Activated naive CD8-positive, alpha-beta T cell (primary cell): ENCODE data around the gene ESPN.

ENCODE experiments used
- H3K27ac Mint-ChIP-seq: one replicate; pipeline ENCODE4 v1.8.0; 2021; ENCODE audit warnings: mixed read lengths
- H3K27me3 Mint-ChIP-seq: one replicate; pipeline ENCODE4 v1.8.0; 2021; ENCODE audit warnings: mixed read lengths
- H3K36me3 Mint-ChIP-seq: one replicate; pipeline ENCODE4 v1.8.0; 2021; ENCODE audit warnings: mixed read lengths
- H3K4me1 Mint-ChIP-seq: one replicate; pipeline ENCODE4 v1.8.0; 2021; ENCODE audit warnings: low read depth, mixed read lengths
- H3K4me3 Mint-ChIP-seq: one replicate; pipeline ENCODE4 v1.8.0; 2021; ENCODE audit warnings: mild to moderate bottlenecking, mixed read lengths
- H3K9me3 Mint-ChIP-seq: one replicate; pipeline ENCODE4 v1.8.0; 2021; ENCODE audit warnings: low read depth, mixed read lengths

ESPN gene

GRCh38 chr1:6470132-6471085 is 45.8 kb downstream of the ESPN start:
- no peaks in the 10 kb centered on the region for H3K36me3 Mint-ChIP-seq
- no peaks in the 10 kb centered on the region for H3K9me3 Mint-ChIP-seq
- H3K4me3 Mint-ChIP-seq, result no peak overlapping the region
- H3K27me3 Mint-ChIP-seq, result no peaks in the 10 kb centered on the region
- no peak overlapping the region for H3K27ac Mint-ChIP-seq
- H3K4me1 Mint-ChIP-seq, result no peaks in the 10 kb centered on the region

GRCh38 chr1:6471086-6471969 is 46.8 kb downstream of the ESPN start:
- H3K27ac Mint-ChIP-seq, result no peak overlapping the region
- H3K4me3 Mint-ChIP-seq, result no peak overlapping the region
- H3K36me3 Mint-ChIP-seq, result no peaks in the 10 kb centered on the region

GRCh38 chr1:6471970-6472368 is 47.4 kb downstream of the ESPN start:
- Mint-ChIP-seq H3K27me3 (no peaks in the 10 kb centered on the region), H3K9me3 (no peaks in the 10 kb centered on the region), H3K4me1 (peaks cover 3% of the 10 kb centered on the region), H3K4me3 (no peak overlapping the region), H3K36me3 (no peaks in the 10 kb centered on the region), H3K27ac (no peak overlapping the region)

More at GRCh38 chr1:6471086-6471969, 46.8 kb downstream of the ESPN start:
- H3K27me3 Mint-ChIP-seq, result no peaks in the 10 kb centered on the region
- peaks cover 3% of the 10 kb centered on the region for H3K4me1 Mint-ChIP-seq
- no peaks in the 10 kb centered on the region for H3K9me3 Mint-ChIP-seq

GRCh38 chr1:6472391-6472790 is 47.8 kb downstream of the ESPN start:
- Mint-ChIP-seq H3K36me3 (no peaks in the 10 kb centered on the region), H3K9me3 (no peaks in the 10 kb centered on the region), H3K27me3 (no peaks in the 10 kb centered on the region), H3K4me1 (peaks cover 3% of the 10 kb centered on the region), H3K4me3 (no peak overlapping the region), H3K27ac (no peak overlapping the region)

- H3K4me1 Mint-ChIP-seq, result peaks cover 3% of the 10 kb centered on the region
- no peak overlapping the region for H3K27ac Mint-ChIP-seq
- H3K27me3 Mint-ChIP-seq, result no peaks in the 10 kb centered on the region
- H3K36me3 Mint-ChIP-seq, result no peaks in the 10 kb centered on the region
- H3K4me3 Mint-ChIP-seq, result no peak overlapping the region
- H3K9me3 Mint-ChIP-seq, result no peaks in the 10 kb centered on the region
These were observed 48.6 kb downstream of the ESPN start for GRCh38 chr1:6473156-6473555.

GRCh38 chr1:6473974-6474814 is 49.6 kb downstream of the ESPN start:
- Mint-ChIP-seq H3K4me3 (no peak overlapping the region), H3K4me1 (peaks cover 3% of the 10 kb centered on the region), H3K36me3 (no peaks in the 10 kb centered on the region), H3K9me3 (no peaks in the 10 kb centered on the region), H3K27me3 (no peaks in the 10 kb centered on the region), H3K27ac (no peak overlapping the region)

GRCh38 chr1:6474815-6475282 is 50.3 kb downstream of the ESPN start:
- no peak overlapping the region for H3K27ac Mint-ChIP-seq
- H3K27me3 Mint-ChIP-seq, result no peaks in the 10 kb centered on the region
- H3K4me3 Mint-ChIP-seq, result no peak overlapping the region
- no peaks in the 10 kb centered on the region for H3K9me3 Mint-ChIP-seq
- H3K36me3 Mint-ChIP-seq, result no peaks in the 10 kb centered on the region
- peaks cover 3% of the 10 kb centered on the region for H3K4me1 Mint-ChIP-seq

GRCh38 chr1:6475381-6476133 is 51.0 kb downstream of the ESPN start:
- Mint-ChIP-seq H3K27me3 (no peaks in the 10 kb centered on the region), H3K36me3 (no peaks in the 10 kb centered on the region), H3K9me3 (no peaks in the 10 kb centered on the region), H3K4me3 (no peak overlapping the region), H3K27ac (no peak overlapping the region), H3K4me1 (peaks cover 3% of the 10 kb centered on the region)

GRCh38 chr1:6476483-6476882 is 51.9 kb downstream of the ESPN start:
- Mint-ChIP-seq H3K4me3 (no peak overlapping the region), H3K27ac (no peak overlapping the region), H3K9me3 (no peaks in the 10 kb centered on the region), H3K27me3 (no peaks in the 10 kb centered on the region), H3K36me3 (no peaks in the 10 kb centered on the region), H3K4me1 (peaks cover 3% of the 10 kb centered on the region)

GRCh38 chr1:6477039-6477820 is 52.7 kb downstream of the ESPN start:
- Mint-ChIP-seq H3K36me3 (no peaks in the 10 kb centered on the region), H3K4me1 (peaks cover 3% of the 10 kb centered on the region), H3K27ac (no peak overlapping the region), H3K9me3 (no peaks in the 10 kb centered on the region), H3K27me3 (no peaks in the 10 kb centered on the region), H3K4me3 (no peak overlapping the region)

- no peak overlapping the region for H3K27ac Mint-ChIP-seq
- H3K27me3 Mint-ChIP-seq, result peaks cover 6% of the 10 kb centered on the region
- peaks cover 7% of the 10 kb centered on the region for H3K4me1 Mint-ChIP-seq
- no peaks in the 10 kb centered on the region for H3K9me3 Mint-ChIP-seq
- H3K4me3 Mint-ChIP-seq, result no peak overlapping the region
- no peaks in the 10 kb centered on the region for H3K36me3 Mint-ChIP-seq
These were observed 57.2 kb downstream of the ESPN start for GRCh38 chr1:6481820-6482219.

GRCh38 chr1:6483017-6483760 is 58.6 kb downstream of the ESPN start:
- Mint-ChIP-seq H3K9me3 (no peaks in the 10 kb centered on the region), H3K4me3 (no peak overlapping the region), H3K36me3 (no peaks in the 10 kb centered on the region), H3K27ac (no peak overlapping the region), H3K4me1 (peaks cover 9% of the 10 kb centered on the region), H3K27me3 (peaks cover 8% of the 10 kb centered on the region)

- peaks cover 8% of the 10 kb centered on the region for H3K27me3 Mint-ChIP-seq
- peaks cover 9% of the 10 kb centered on the region for H3K4me1 Mint-ChIP-seq
- no peaks in the 10 kb centered on the region for H3K36me3 Mint-ChIP-seq
These were observed 59.2 kb downstream of the ESPN start for GRCh38 chr1:6483761-6484117.

More at GRCh38 chr1:6483761-6484117, 59.2 kb downstream of the ESPN start:
- H3K27ac Mint-ChIP-seq, result no peak overlapping the region
- H3K9me3 Mint-ChIP-seq, result no peaks in the 10 kb centered on the region
- H3K4me3 Mint-ChIP-seq, result no peak overlapping the region
